Measurements from ENCODE around the gene AXIN2. TPM values are rescaled to one million over a fixed set of nuclear protein-coding genes. Genes with fewer than 3 reads are reported as not detected.

Gene AXIN2
- total RNA-seq, 4 donors from 2014 or later: 17.2 to 63.4 (median 49.3) TPM

DNA sequence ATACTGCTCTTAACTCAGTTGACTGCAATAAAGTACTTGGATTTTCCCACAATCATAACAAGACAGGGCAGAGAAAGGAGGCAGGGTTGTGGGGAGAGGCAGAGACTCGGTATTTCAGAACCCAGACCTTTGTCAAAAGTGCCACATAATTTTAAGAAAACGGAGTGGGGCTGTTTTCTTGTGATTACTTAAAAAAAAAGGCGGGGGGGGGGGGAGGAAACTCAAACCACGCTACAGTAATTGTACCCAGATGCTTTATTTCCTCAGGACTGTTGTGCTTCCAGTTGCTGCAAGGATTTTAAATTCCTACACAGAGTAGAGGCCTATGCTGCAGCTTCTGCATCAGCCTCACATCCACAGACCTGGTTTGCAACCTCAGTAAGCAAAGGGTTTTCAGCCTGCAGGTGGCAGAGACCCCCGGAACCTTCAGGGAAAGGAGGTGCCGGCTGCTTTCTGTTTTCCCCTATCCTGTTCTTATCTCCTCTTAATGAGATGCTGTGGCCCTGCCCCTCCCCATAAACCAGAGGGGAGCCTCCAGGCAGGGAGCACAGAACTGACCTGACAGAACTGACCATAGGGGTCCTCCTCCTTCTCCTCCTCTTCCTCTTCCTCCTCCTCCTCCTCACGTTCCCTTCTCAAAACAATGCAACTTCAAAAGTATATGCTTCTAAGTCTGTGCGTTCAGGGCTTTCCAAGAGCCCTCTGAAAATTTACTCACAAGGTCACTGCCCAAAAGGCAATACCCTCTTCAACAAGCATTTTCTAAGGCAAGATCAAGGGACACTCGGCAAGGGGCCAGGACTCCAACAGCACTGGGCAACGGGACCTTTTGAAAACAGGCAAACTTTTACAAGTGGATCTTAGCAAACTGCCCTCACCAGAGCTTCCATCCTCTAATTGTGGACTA lies 7.5 kb downstream of the AXIN2 start:
- DNase-seq (ENCODE audit: extremely low spot score): no peak
- peaks cover 0 to 72% (median 7%) of the 10 kb centered on the region in 4 donors for H3K4me1 ChIP-seq
- no peaks in the 10 kb centered on the region for H3K9me3 ChIP-seq
- no peak for TF ChIP-seq POLR2AphosphoS5 (IDR thresholded peaks at IDR 0.05)
- TF ChIP-seq, protein P1, sequence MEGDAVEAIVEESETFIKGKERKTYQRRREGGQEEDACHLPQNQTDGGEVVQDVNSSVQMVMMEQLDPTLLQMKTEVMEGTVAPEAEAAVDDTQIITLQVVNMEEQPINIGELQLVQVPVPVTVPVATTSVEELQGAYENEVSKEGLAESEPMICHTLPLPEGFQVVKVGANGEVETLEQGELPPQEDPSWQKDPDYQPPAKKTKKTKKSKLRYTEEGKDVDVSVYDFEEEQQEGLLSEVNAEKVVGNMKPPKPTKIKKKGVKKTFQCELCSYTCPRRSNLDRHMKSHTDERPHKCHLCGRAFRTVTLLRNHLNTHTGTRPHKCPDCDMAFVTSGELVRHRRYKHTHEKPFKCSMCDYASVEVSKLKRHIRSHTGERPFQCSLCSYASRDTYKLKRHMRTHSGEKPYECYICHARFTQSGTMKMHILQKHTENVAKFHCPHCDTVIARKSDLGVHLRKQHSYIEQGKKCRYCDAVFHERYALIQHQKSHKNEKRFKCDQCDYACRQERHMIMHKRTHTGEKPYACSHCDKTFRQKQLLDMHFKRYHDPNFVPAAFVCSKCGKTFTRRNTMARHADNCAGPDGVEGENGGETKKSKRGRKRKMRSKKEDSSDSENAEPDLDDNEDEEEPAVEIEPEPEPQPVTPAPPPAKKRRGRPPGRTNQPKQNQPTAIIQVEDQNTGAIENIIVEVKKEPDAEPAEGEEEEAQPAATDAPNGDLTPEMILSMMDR (IDR thresholded peaks at IDR 0.05): no peak
- no peak for TF ChIP-seq EP300 (IDR thresholded peaks at IDR 0.05)
- TF ChIP-seq POLR2A (IDR thresholded peaks at IDR 0.05; ENCODE audit: low read depth): no peak
- 38% methylated on average over 10 of the region's 10 CpGs for WGBS
- H3K27ac ChIP-seq (replicated peaks in 1 of 4): no peak overlapping the region
- H3K4me3 ChIP-seq: no peak overlapping the region
- no peaks in the 10 kb centered on the region for H3K27me3 ChIP-seq
- peaks cover 1 to 21% (median 6%) of the 10 kb centered on the region in 4 donors for H3K36me3 ChIP-seq
- intact Hi-C loops (cut with DNase I): no loop called here

DNA sequence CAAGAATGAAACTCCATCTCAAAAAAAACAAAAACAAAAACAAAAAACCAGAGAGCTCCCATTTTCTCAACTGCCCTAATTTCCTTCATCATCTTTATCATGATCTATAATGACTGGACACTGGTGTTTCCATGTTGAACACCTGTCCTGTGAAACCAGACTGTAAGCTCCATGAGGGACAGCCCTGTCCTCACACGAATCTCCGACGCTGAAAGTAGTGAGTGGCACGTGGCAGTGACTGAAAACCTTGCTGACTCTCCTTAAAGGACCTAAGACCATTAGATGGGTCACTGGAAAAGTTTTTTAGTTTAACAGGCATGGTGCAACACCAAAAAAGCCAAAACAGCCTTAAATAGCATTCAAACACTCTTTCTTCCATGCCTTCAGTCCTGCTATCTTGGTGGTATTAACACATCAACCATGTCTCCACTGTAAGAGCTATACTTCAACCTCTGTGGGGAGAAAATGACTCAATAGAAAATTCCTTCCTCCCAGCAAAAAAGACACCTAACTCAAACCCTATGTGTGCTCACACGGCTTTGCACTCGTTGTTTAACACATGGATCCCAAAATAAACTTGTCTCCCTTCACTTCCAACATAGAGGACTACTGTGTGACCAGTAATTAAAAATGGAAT lies 8.3 kb downstream of the AXIN2 start:
- no peak overlapping the region for H3K27ac ChIP-seq (replicated peaks in 1 of 4)
- peaks cover 0 to 69% (median 8%) of the 10 kb centered on the region in 4 donors for H3K4me1 ChIP-seq
- H3K27me3 ChIP-seq: no peaks in the 10 kb centered on the region
- TF ChIP-seq EP300 (IDR thresholded peaks at IDR 0.05) (no peak), POLR2AphosphoS5 (IDR thresholded peaks at IDR 0.05) (peak in 1 of 2 donors; percentile 29)
- no peak overlapping the region for H3K4me3 ChIP-seq
- H3K36me3 ChIP-seq: peaks cover 8 to 25% (median 12%) of the 10 kb centered on the region in 4 donors
- DNase-seq (ENCODE audit: extremely low spot score): no peak
- intact Hi-C loops (cut with DNase I): no loop called here
- 72% methylated on average over 6 of the region's 6 CpGs for WGBS
- no peaks in the 10 kb centered on the region for H3K9me3 ChIP-seq

DNA sequence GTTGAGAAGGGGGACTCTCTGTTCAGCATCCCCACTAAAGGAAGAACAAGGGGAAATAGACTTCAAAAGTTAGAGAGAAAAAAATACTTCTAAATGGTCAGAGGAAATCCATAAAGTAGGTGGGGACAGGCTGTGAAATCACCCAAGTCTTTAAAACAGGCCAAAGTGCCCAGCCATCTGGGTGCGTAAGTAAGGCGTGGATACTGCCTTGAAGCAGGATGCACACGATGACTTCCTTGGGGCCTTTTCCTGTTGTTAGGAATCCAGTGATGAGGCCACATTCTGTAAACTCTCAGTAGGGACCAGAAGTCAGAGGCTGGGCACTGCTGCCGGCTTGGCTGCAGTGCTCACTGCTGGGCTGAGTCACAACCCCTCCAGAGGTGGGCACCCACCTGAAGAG lies 9.2 kb downstream of the AXIN2 start:
- 72% methylated on average over 4 of the region's 4 CpGs for WGBS
- intact Hi-C loops (cut with DNase I): no loop called here
- H3K4me1 ChIP-seq: peaks cover 0 to 68% (median 9%) of the 10 kb centered on the region in 4 donors
- no peak for TF ChIP-seq EP300 (IDR thresholded peaks at IDR 0.05)
- H3K27ac ChIP-seq (replicated peaks in 1 of 4): no peak overlapping the region
- no peaks in the 10 kb centered on the region for H3K9me3 ChIP-seq
- no peak for DNase-seq (ENCODE audit: extremely low spot score)
- H3K4me3 ChIP-seq: no peak overlapping the region
- H3K27me3 ChIP-seq: no peaks in the 10 kb centered on the region
- peaks cover 8 to 23% (median 12%) of the 10 kb centered on the region in 4 donors for H3K36me3 ChIP-seq

DNA sequence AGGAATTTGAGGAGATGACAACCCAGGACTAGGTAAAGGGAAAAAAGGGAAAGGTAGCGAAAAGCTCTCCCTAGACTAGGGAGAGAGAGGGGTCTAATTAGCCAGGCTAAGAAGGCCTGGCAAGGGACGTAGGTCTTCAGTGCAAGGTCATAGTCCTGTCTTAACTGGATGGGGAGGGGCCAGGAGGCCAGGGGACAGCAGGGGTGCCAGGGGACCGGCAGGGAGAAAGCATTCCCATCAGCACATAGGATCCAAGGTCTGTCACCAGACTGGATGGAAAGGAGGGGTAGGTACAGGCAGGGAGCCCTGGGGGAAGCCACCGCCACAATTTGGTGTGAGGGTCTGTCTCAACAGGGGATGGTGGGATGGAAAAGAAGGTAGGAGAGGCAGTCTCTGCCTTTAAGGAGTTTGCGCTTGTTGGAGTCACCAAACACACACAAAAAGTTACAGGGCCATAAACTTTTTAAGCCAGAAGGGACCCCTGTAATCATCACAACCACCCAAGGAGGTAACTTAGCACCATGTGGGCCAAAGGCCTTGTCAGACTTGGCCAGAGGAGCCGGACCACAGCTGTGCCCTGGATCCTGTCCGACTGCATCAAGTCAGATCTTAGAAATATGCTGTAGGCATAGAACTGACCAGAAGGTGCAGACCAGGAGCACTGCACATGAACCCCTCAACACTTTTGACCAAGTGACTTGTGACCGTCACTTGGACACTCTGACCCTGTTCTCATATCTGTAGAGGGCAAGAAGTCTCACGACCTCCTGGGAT lies 10.0 kb downstream of the AXIN2 start:
- Histone ChIP-seq H3K36me3 (peaks cover 8 to 23% (median 12%) of the 10 kb centered on the region in 4 donors), H3K4me1 (peaks cover 0 to 72% (median 13%) of the 10 kb centered on the region in 4 donors), H3K27me3 (no peaks in the 10 kb centered on the region), H3K27ac (replicated peaks in 1 of 4) (no peak overlapping the region), H3K4me3 (no peak overlapping the region), H3K9me3 (no peaks in the 10 kb centered on the region)
- intact Hi-C loops (cut with DNase I): no loop called here
- no peak for DNase-seq (ENCODE audit: extremely low spot score)
- TF ChIP-seq POLR2A (IDR thresholded peaks at IDR 0.05; ENCODE audit: low read depth) (no peak), EP300 (IDR thresholded peaks at IDR 0.05) (no peak), POLR2AphosphoS5 (IDR thresholded peaks at IDR 0.05) (no peak)
- TF ChIP-seq, protein P1 (IDR thresholded peaks at IDR 0.05): no peak
- WGBS: 86% methylated on average over 7 of the region's 9 CpGs

DNA sequence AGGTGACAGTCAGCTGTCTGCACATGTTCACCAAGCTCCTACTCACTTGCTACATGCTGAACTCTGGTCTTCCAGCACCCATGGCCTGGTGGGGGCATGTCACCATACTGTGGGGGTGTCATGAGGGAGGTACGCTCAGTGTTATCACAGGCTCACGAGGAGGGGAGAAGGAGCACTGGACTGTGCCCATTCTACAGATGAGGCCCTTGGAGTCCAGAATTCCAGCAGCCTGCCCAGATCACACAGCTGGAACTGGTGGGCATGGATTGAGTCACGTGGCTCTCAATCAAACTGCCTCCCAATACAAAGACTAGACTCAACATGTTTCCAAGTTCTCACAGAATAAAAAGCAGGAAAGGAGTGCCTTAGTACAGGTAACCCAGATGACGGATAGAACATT lies 10.7 kb downstream of the AXIN2 start:
- Histone ChIP-seq H3K4me1 (peaks cover 0 to 73% (median 16%) of the 10 kb centered on the region in 4 donors), H3K4me3 (no peak overlapping the region), H3K9me3 (no peaks in the 10 kb centered on the region), H3K27me3 (no peaks in the 10 kb centered on the region), H3K27ac (replicated peaks in 1 of 4) (peak overlapping the region in 2 of 4 donors; percentile 13 to 18), H3K36me3 (peaks cover 8 to 25% (median 12%) of the 10 kb centered on the region in 4 donors)
- TF ChIP-seq POLR2A (IDR thresholded peaks at IDR 0.05; ENCODE audit: low read depth) (no peak), POLR2AphosphoS5 (IDR thresholded peaks at IDR 0.05) (no peak), EP300 (IDR thresholded peaks at IDR 0.05) (no peak)
- TF ChIP-seq, protein P1 (IDR thresholded peaks at IDR 0.05): no peak
- no peak for DNase-seq (ENCODE audit: extremely low spot score)
- intact Hi-C loops (cut with DNase I): no loop called here
- WGBS: 97% methylated on average over 4 of the region's 4 CpGs

Measured in esophagus muscularis mucosa (tissue), 4 donors.